ENCODE data around the gene LYPD4.
"Not testable (repeated sequence)": the region's sequence is repeated elsewhere in the genome, so short reads cannot be mapped to it uniquely, and the experiment has no call there.

LYPD4 gene

DNA sequence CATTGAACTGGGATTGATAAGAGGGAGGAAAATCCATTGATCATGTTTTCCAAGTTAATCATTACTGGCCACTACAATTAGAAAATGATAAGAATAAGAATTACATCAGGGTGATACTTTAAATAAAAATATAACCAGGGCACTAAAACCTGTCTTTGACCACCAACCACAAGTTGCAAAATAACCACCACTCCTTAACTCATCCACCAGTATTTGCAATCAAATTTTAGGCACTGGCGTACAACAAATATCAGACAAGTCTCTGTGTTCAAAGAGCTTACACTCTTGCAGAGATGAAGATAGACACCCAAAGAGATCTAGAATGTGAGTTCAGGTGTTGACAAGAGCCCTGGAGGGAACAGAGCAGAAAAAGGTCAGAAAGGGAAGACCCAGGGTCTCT is 47.6 kb downstream of the LYPD4 start:
- DNase-seq (ENCODE audit: low spot score): no peak
- H3K27ac ChIP-seq: no peak overlapping the region
- TF ChIP-seq CTCF (IDR thresholded peaks at IDR 0.05): no peak
- no peak overlapping the region for H3K4me3 ChIP-seq

DNA sequence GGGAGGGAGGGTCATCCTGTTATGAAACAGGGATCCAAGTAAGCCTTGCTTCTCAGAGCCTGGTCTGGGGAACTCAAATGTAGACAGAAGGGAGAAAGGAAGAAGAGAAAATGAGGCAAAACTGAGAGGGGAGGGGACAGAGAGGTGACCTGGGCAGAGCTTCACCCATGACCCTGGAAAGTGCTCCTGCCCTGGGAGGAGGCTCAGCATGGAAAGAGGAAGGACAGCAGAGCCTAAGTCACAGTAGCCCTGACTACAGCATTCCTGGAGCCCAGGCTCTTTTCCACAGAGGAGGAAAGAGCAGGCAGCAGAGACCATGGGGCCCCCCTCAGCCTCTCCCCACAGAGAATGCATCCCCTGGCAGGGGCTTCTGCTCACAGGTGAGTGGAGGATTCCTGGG is 48.1 kb downstream of the LYPD4 start, which contains the start of gene CEACAM3:
TSS of gene CEACAM3 (plus strand) at position 226 of the 400 bp plus-strand sequence. CDS start at position 317, 91 bp downstream.
- no peak within 1 kb of the TSS for H3K27ac ChIP-seq
- no peak for TF ChIP-seq CTCF (IDR thresholded peaks at IDR 0.05)
- no peak for DNase-seq (ENCODE audit: low spot score)

GRCh38 chr19:41795031-41795461 is 49.4 kb downstream of the LYPD4 start:
- H3K27ac ChIP-seq: no peak overlapping the region

More for the DNA sequence above, 48.1 kb downstream of the LYPD4 start, which contains the start of gene CEACAM3:
- no peak within 1 kb of the TSS for H3K4me3 ChIP-seq

DNA sequence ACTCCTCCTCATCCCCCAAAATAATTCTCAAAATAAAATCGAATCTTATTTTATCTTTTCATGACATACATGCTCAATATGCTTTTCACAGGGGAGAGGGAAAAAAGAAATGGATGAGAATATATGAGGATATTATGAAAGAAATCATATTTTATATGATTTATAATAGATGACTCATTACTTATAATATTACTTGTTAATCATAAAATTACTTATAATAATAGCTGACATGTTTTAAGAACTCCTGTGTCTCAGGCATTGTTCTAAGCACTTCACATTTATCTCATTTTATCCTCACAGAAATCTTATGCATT is 51.1 kb downstream of the LYPD4 start:
- H3K27ac ChIP-seq: no peak overlapping the region
- DNase-seq (ENCODE audit: low spot score): no peak
- no peak for TF ChIP-seq CTCF (IDR thresholded peaks at IDR 0.05)
- no peak overlapping the region for H3K4me3 ChIP-seq

More at GRCh38 chr19:41795031-41795461, 49.4 kb downstream of the LYPD4 start:
- DNase-seq (ENCODE audit: low spot score): no peak
- peak; percentile 77 for TF ChIP-seq CTCF (IDR thresholded peaks at IDR 0.05)
- no peak overlapping the region for H3K4me3 ChIP-seq

DNA sequence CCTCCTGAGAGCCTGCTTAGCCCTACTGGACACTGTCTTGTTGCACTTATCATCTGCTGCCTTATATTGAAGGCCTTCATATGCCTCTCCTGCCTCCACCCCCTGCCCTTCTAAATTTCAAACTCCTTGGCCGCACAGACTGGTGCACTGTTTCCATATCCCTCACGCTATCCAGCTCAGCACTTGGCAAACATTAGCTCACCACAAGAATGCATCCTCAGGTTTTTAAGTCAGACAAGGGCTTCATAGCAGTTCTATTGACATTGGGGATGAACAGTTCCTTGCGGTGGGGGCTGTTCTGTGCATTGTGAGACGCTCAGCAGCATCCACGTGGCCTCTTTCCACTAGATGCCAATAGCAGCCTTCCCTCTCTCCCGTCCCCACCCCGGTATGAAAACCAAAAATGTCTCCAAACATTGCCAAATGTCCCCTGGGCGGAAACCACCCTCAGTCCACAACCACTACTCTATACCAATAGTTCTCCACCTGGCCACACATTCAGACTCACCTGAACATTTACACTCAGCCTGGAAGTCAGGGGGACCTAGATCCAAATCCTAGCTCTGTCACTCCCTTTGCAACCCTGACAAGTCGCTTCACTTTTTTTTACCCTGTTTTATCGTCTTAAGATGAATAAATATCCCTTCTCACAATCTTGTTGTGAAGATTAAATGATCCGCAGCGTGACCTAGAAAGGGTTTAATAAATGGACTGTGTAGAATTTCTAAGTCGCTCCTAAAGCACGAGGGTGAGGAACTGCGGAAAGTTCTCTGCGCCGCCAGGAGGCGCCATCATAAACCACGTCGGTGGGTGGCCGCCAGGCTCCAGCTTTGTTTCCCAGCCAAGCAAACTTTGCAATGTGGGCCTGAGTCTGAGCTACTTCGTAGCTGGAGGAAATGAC is 51.7 kb downstream of the LYPD4 start:
- no peak overlapping the region for H3K27ac ChIP-seq
- no peak for TF ChIP-seq CTCF (IDR thresholded peaks at IDR 0.05)
- H3K4me3 ChIP-seq: no peak overlapping the region
- no peak for DNase-seq (ENCODE audit: low spot score)

GRCh38 chr19:41789053-41789452 is 55.4 kb downstream of the LYPD4 start:
- not testable (repeated sequence) for DNase-seq (ENCODE audit: low spot score); H3K27ac ChIP-seq; H3K4me3 ChIP-seq

- DNase-seq (ENCODE audit: low spot score); H3K4me3 ChIP-seq; H3K27ac ChIP-seq: not testable (repeated sequence)
These were observed 56.0 kb downstream of the LYPD4 start for GRCh38 chr19:41788518-41788917.

Data from coronary artery (tissue), 2 donors.